SHP77 (cell line): ENCODE measurements around the gene SLC24A4.

Experiments
- DNase-seq, 2 experiments: peaks; one replicate each; lab custom pipeline; 2025; lab: John Stamatoyannopoulos, UW

Gene SLC24A4

DNA sequence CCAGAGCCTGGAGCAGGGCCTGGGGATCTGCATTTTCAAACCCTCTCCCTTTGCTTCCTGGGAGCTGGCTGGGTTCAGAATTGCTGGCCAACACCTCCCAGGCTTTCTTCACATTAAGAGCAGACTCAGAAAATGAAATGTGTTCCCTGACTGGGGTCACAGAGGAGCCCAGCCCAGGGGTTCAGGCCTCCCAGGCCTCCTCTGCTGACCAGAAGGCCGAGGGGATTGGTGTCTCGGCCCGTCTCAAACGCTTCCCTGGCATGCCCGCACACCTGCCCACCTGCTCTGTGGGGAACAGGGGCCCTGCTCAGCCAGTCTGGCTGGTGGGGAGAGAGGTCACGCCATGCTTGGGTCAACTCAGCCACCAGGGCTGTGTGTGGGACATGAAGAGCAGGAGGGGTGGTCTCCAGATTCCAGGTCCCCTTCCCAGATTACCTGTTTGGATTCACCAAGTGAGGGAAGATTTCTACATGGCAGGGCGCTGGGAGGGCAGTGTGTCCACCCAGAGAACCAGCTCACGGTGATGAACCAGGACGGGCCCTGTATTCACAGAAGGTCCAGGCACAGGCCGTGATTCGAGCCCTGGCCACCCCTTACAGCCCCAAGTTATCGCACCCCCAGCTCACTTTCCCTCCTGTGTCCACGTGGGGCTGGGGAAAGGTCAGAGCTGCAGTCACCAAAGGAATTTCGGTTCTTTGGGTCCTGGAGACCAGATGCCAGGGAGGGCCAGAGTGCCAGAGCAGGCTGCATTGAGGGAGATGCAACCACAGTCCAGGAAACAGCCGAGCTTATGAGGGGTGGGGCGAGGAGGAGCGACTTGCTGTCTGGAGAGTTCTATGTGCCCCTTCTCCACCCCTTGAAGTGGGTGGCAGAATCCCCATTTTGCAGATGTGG, 135.4 kb downstream of the SLC24A4 start:
- DNase-seq: no peak

DNA sequence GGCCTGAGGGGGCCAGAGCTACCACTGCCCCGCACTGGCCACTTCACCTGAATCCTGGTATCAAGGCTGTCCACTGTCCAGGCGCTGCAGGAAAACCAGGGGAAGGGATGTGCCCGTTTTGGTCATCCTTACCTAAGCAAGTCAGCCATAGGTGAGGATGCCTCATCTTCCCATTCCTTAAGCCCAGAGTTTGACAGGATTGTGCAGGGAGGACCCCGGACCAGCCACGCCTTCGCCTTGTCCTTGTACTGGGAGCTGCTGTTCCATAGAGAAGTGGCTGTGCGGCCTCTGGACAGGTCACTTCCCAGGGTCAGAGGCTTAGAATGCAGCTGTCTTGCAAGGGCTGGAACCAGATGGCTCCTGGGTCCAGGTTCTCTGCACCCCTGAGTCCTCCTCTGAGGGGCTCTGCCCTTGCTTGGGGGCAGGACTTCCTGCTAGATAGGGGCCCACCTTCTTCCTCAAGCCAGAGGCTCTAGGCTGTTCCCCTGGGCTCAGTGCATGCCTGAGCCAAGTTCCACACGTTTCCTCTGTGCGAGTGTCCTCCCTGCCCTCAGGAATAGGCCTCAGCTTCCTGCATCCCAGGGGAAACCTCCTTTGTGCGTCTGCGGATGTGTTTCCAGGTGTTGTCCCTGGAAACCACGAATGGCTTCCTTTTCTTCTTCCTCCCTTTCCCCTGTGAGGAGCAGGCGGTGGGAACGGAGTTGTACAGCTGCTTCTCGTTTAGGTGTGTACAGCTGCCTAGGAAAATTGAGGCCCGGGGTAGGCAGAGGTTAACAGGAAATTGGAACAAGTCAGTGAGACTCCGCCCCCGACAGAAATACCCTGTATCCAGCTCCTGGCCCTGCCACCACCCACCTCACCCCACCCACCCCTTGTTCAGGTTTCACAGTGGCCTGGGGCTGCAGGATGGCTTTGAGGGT, 136.3 kb downstream of the SLC24A4 start:
- no peak for DNase-seq

DNA sequence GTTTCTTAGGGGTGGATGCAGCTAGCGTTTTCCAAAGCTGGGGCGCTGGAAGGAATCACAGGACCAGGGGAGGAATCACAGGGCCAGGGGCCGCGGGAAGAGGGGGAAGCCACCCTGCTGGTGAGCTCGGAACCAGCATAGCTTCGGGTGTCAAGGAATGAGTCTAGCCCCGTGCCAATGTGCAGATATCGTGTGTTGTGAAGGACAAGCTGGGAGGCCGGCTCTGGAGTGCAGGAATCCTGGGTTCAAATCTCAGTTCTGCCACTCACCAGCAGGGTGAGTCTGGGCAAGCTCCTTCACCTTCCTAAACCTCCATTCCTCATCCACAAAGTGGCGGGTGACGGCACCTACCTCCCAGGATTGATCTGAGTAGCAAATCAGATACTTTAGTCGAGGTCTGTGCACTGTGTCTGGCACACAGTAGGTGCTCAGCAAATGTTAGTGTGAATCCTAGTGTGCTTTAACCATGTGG, 137.0 kb downstream of the SLC24A4 start:
- DNase-seq: no peak

DNA sequence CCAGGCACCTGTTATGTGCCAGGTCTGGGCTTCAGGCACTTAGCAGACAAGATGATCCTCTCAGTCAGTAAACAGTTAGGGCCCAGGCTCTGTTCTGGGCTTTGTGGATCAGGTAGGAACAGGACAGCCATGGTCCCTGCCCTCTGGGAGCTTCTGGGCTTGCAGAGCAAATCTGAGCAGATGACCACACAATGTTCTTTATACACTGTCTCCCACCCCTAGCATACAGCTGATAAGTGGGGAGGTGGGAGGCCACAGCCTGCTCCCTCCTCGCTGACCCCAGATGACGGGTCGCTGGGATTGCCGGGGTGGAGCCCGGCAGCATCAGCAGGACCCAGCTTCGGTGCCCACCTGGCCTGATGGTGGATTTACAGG, 137.6 kb downstream of the SLC24A4 start:
- DNase-seq: no peak

- no peak for DNase-seq
These were observed 138.1 kb downstream of the SLC24A4 start for GRCh38 chr14:92460916-92461579.

DNA sequence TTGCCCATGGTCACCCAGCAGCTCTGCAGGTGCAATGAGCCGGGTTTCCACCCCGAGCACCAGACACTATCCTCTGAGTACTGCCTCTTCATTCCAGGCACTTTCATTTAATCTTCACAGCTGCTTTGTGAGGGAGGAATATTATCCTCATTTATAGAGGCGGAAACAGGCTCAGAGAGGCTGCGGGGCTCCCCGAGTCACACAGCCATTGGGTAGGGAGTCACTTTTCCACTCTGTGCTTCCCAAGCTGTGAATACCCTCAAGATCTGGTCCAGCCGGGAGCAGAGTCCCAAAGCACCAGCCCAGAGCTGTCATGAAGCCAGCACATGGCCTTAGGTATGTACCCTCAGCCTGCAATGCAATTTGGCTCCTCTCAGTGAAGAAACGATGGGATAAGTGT, 138.9 kb downstream of the SLC24A4 start:
- no peak for DNase-seq

GRCh38 chr14:92462568-92462967, 139.6 kb downstream of the SLC24A4 start:
- no peak for DNase-seq

DNA sequence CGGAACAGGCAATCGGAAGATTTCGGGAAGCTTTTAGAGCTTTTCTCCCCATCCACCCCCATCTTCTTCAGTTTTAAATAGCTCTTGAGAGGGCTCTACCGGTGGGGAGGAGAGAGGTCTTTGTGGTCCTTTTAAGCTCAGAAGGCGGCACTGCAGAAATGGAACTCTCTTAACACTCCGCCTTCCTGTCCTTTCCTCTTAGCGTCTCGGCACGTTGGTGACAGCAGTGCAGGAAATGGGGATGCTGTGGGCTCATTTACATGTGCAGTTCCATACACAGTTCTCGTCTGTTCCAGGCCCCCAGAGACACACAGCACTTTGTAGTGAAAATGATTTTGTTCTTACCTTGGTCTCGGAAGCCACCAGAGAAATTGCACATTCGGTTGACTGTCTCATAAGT, 140.2 kb downstream of the SLC24A4 start:
- DNase-seq: no peak

- DNase-seq: no peak
These were observed 141.2 kb downstream of the SLC24A4 start for GRCh38 chr14:92464156-92464555.

- no peak for DNase-seq
These were observed 141.8 kb downstream of the SLC24A4 start for GRCh38 chr14:92464716-92465115.

DNA sequence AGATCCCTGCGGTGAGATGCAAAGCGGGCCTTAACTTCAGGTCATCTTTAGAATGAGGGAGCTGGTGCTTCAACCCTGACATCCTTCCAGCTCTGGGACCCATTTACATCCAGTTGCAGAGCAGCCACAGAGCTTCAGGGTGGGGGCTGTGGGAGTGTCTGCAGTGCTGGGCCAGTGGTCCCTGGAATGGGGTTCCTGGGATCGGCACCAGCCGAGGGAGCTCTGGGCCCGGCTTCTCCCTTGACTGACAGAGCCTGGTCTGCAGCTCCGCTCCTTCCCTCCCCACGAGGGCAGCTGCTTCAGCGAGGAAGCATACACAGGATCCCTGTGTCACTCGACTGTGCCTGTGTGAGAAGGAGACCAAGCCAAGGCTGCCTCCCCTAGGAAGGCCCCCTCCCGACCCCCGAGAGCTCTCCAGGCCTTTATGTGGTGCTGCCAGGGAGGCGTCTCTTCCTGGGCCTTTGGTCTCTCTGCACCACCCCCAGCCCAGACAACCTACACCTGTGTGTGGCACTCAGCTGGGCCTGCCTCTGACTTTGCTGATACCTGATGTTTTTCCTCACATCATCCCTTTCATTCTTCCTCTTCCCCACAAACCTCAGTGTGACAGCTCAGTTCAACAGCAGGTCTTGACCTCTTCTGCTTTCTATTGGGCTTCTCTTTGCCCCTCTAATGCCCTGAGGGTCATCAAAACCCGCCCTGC, 142.5 kb downstream of the SLC24A4 start:
- DNase-seq: no peak

- no peak for DNase-seq
These were observed 143.1 kb downstream of the SLC24A4 start for GRCh38 chr14:92466059-92466458.

- DNase-seq: no peak
These were observed 146.6 kb downstream of the SLC24A4 start for GRCh38 chr14:92469515-92469914.

- no peak for DNase-seq
These were observed 147.2 kb downstream of the SLC24A4 start for GRCh38 chr14:92470215-92470614.

GRCh38 chr14:92470811-92471210, 147.8 kb downstream of the SLC24A4 start:
- no peak for DNase-seq

- no peak for DNase-seq
These were observed 149.0 kb downstream of the SLC24A4 start for GRCh38 chr14:92471919-92472318.

GRCh38 chr14:92472860-92473259, 149.9 kb downstream of the SLC24A4 start:
- no peak for DNase-seq

DNA sequence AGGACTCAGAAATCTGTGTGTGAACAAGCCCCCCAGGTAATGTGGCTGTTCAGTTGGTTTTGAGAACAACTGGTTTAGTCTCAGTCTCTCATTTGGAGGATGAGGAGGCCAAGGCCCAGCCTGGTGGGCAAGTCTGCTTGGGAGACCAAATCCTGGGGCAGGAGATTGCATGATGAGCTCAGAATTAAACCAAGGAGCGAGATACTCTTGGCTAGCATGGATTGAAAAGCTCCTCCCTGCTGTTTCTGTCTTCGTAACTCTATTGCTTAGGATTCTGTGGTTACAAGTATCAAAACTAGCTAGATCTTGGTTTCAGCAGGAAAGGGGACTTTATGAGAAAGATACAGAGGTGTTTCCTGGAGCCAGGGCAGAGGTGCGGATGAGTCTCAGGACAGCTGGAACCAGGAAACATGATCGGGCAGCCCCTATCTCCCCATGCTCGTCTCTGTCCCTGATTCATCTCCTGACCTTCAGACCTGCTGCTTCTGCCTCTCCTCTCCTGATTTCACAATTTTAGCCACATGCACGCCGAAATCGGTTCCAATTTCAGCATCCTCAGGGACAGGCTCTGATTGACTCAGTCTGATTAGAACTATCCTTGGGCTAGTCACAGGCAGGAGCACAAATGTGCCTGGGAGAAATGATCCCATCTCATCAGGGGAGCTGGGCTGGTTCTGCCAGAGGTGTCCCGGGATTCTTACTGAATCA, 150.4 kb downstream of the SLC24A4 start:
- DNase-seq: no peak

DNA sequence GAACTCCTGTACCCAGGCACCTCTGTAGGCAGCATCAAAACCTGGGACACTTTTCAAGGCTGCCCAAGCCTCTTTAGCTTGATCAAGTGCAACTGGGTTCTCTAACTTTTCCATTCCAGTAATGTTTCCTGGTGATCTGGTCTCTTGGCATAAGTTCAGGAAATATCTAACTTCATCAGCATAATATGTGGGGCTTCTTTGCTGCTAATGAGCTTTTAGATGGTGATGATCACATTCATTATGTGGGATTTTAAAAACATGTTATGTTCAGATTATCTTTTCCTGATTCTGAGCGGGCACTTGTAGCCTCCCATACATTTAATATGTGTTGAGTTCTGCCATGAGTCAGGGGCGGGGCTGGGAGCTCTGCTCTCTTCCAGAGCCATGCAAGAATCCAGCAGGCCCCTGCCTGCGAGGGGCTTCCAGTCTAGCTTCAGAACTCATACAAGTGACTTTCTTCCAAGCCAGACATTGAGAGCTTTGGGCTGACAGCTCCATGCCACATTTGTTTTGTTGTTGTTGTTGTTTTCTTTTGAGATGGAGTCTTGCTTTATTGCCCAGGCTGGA, 151.1 kb downstream of the SLC24A4 start:
- DNase-seq: no peak

GRCh38 chr14:92475037-92475436, 152.1 kb downstream of the SLC24A4 start:
- no peak for DNase-seq
